GM23248 (cell line): ENCODE results near the gene RTN4R. TPM values are rescaled to one million over a fixed set of nuclear protein-coding genes. Genes with fewer than 3 reads are reported as not detected.

Experiments
- DNase-seq: peaks from one replicate; pipeline ENCODE4 v3.0.0-alpha.2; 2015
- H2AFZ ChIP-seq: fragments of 200-600 bp; sonication (generic); 2 replicates; pipeline ENCODE4 v1.6.1; 2016; ENCODE audit warnings: antibody characterized with exemption
- H3F3A ChIP-seq: fragments of 200-600 bp; sonication (generic); 2 replicates; pipeline ENCODE4 v1.6.1; 2016; ENCODE audit warnings: mild to moderate bottlenecking, antibody characterized with exemption, mixed run types; ENCODE audit not compliant: insufficient read depth
- H3K27ac ChIP-seq: fragments of 200-600 bp; sonication (generic); 2 replicates; pipeline ENCODE4 v1.5.1; 2016; ENCODE audit warnings: mild to moderate bottlenecking
- H3K27me3 ChIP-seq: fragments of 200-600 bp; sonication (generic); replicated peaks from 2 replicates; pipeline ENCODE4 v1.6.1; 2016; ENCODE audit warnings: mild to moderate bottlenecking; ENCODE audit not compliant: insufficient read depth
- H3K36me3 ChIP-seq: fragments of 200-600 bp; sonication (generic); 2 replicates; pipeline ENCODE4 v1.6.1; 2016; ENCODE audit warnings: low read depth, mild to moderate bottlenecking
- H3K4me1 ChIP-seq: fragments of 200-600 bp; sonication (generic); 2 replicates; pipeline ENCODE4 v1.6.1; 2016; ENCODE audit warnings: mild to moderate bottlenecking; ENCODE audit not compliant: insufficient read depth
- H3K4me2 ChIP-seq: fragments of 200-600 bp; sonication (generic); one replicate; pipeline ENCODE4 v1.6.1; 2016; ENCODE audit warnings: mild to moderate bottlenecking; ENCODE audit not compliant: unreplicated experiment
- H3K4me3 ChIP-seq: fragments of 200-600 bp; sonication (generic); 2 replicates; pipeline ENCODE4 v1.5.1; 2016; ENCODE audit warnings: mild to moderate bottlenecking
- H3K79me2 ChIP-seq: fragments of 200-600 bp; sonication (generic); 2 replicates; pipeline ENCODE4 v1.6.1; 2016; ENCODE audit warnings: mild to moderate bottlenecking; ENCODE audit not compliant: insufficient read depth
- H3K9ac ChIP-seq: fragments of 200-600 bp; sonication (generic); 2 replicates; pipeline ENCODE4 v1.6.1; 2016; ENCODE audit warnings: mild to moderate bottlenecking
- H3K9me2 ChIP-seq: fragments of 200-600 bp; sonication (generic); 2 replicates; pipeline ENCODE4 v1.6.1; 2016; ENCODE audit warnings: mixed run types, mild to moderate bottlenecking, moderate library complexity; ENCODE audit not compliant: insufficient read depth
- H3K9me3 ChIP-seq: fragments of 200-600 bp; sonication (generic); one replicate; pipeline ENCODE4 v1.6.1; 2017; ENCODE audit warnings: low read depth
- H4K20me1 ChIP-seq: fragments of 200-600 bp; sonication (generic); 2 replicates; pipeline ENCODE4 v1.6.0; 2016; ENCODE audit not compliant: insufficient read depth
- EZH2 ChIP-seq: fragments of 200-600 bp; sonication (generic); IDR thresholded peaks from 2 replicates; pipeline ENCODE4 v1.6.1; 2018; ENCODE audit warnings: antibody characterized with exemption, mild to moderate bottlenecking; ENCODE audit not compliant: insufficient read depth, poor library complexity, severe bottlenecking
- EZH2phosphoT487 ChIP-seq: fragments of 200-600 bp; sonication (generic); IDR thresholded peaks from 2 replicates; pipeline ENCODE4 v1.6.1; 2018; ENCODE audit warnings: antibody characterized with exemption, moderate library complexity, mild to moderate bottlenecking, low read depth; ENCODE audit not compliant: insufficient read depth
- WGBS, 2 experiments: methylation state at CpG; one replicate each; pipeline ENCODE4 v1.1.6; 2015 to 2017; ENCODE audit warnings: low lambda C conversion rate in 2 of 2, low coverage in 1 of 2; ENCODE audit errors: missing lambda C conversion rate in 2 of 2; 5-methylcytosine and 5-hydroxymethylcytosine counted together
- in situ Hi-C: fragments of 300-500 bp; cut with MboI; formaldehyde crosslinking; loops from 2 replicates; pipeline ENCODE4 v1.15.0; 2020
- polyA plus RNA-seq: library from polyadenylated mRNA; unstranded; fragments of >200 nt; fragmentation: Nextera tagmentation; extraction: Ambion mirVana; gene quantifications from 2 replicates; pipeline ENCODE4 v1.2.1, GENCODE V29; 2016
- total RNA-seq: library from RNA; depleted of rRNA; stranded (reverse); fragments of >200 nt; shearing (Covaris generic); gene quantifications from 2 replicates; pipeline ENCODE4 v1.2.3, GENCODE V29; 2014

RTN4R gene
- total and polyA plus RNA-seq, 2 experiments from 2014 or later: 0.25 TPM; not detected in 1

GRCh38 chr22:20217563-20217962 is 50.6 kb downstream of the RTN4R start:
- no peak overlapping the region for H3K4me3 ChIP-seq
- in situ Hi-C loops: no loop called here
- H3K27ac ChIP-seq: no peak overlapping the region
- H3K4me2 ChIP-seq: no peak overlapping the region
- H3F3A ChIP-seq: no peaks in the 10 kb centered on the region
- H4K20me1 ChIP-seq: no peaks in the 10 kb centered on the region
- no peaks in the 10 kb centered on the region for H3K9me3 ChIP-seq
- H2AFZ ChIP-seq: no peak overlapping the region
- DNase-seq: no peak
- no peak for TF ChIP-seq EZH2phosphoT487
- no peak for TF ChIP-seq EZH2
- H3K27me3 ChIP-seq: peaks cover 5% of the 10 kb centered on the region
- no peaks in the 10 kb centered on the region for H3K9me2 ChIP-seq
- H3K4me1 ChIP-seq: no peaks in the 10 kb centered on the region
- no peaks in the 10 kb centered on the region for H3K36me3 ChIP-seq
- WGBS, 2 experiments: 41 to 42% methylated on average over 3 to 4 of the region's 4 CpGs
- H3K9ac ChIP-seq: no peak overlapping the region
- H3K79me2 ChIP-seq: no peaks in the 10 kb centered on the region

GRCh38 chr22:20216863-20217499 is 51.1 kb downstream of the RTN4R start:
- Histone ChIP-seq H3K4me2 (no peak overlapping the region), H2AFZ (no peak overlapping the region), H3F3A (no peaks in the 10 kb centered on the region), H3K4me3 (no peak overlapping the region), H3K27ac (no peak overlapping the region), H3K9me2 (no peaks in the 10 kb centered on the region), H3K36me3 (no peaks in the 10 kb centered on the region), H3K79me2 (no peaks in the 10 kb centered on the region), H3K27me3 (peaks cover 5% of the 10 kb centered on the region), H3K9ac (no peak overlapping the region), H3K4me1 (no peaks in the 10 kb centered on the region), H3K9me3 (no peaks in the 10 kb centered on the region), H4K20me1 (no peaks in the 10 kb centered on the region)
- 88% methylated on average over 12 of the region's 12 CpGs for WGBS, 2 experiments
- DNase-seq: no peak
- in situ Hi-C loops: no loop called here
- TF ChIP-seq EZH2 (no peak), EZH2phosphoT487 (no peak)

GRCh38 chr22:20215742-20216141 is 52.4 kb downstream of the RTN4R start:
- no peaks in the 10 kb centered on the region for H3K79me2 ChIP-seq
- no peak overlapping the region for H3K27ac ChIP-seq
- no peaks in the 10 kb centered on the region for H3F3A ChIP-seq
- H3K9me3 ChIP-seq: no peaks in the 10 kb centered on the region
- H3K4me3 ChIP-seq: no peak overlapping the region
- 38 to 58% methylated on average over 1 to 4 of the region's 4 CpGs for WGBS, 2 experiments
- peaks cover 5% of the 10 kb centered on the region for H3K27me3 ChIP-seq
- no peaks in the 10 kb centered on the region for H3K4me1 ChIP-seq
- H3K36me3 ChIP-seq: no peaks in the 10 kb centered on the region
- no peak overlapping the region for H3K9ac ChIP-seq
- H3K4me2 ChIP-seq: no peak overlapping the region
- in situ Hi-C loops: no loop called here
- DNase-seq: no peak
- H4K20me1 ChIP-seq: no peaks in the 10 kb centered on the region
- no peak for TF ChIP-seq EZH2
- no peak for TF ChIP-seq EZH2phosphoT487
- H2AFZ ChIP-seq: no peak overlapping the region
- H3K9me2 ChIP-seq: no peaks in the 10 kb centered on the region

GRCh38 chr22:20214853-20215252 is 53.3 kb downstream of the RTN4R start:
- H2AFZ ChIP-seq: no peak overlapping the region
- no peak for TF ChIP-seq EZH2phosphoT487
- no peak for TF ChIP-seq EZH2
- H3K27me3 ChIP-seq: peaks cover 5% of the 10 kb centered on the region
- no peaks in the 10 kb centered on the region for H3K9me3 ChIP-seq
- no peaks in the 10 kb centered on the region for H3F3A ChIP-seq
- H3K36me3 ChIP-seq: no peaks in the 10 kb centered on the region
- H3K9ac ChIP-seq: no peak overlapping the region
- H3K27ac ChIP-seq: no peak overlapping the region
- H4K20me1 ChIP-seq: no peaks in the 10 kb centered on the region
- no peaks in the 10 kb centered on the region for H3K9me2 ChIP-seq
- no peak overlapping the region for H3K4me3 ChIP-seq
- no peak for DNase-seq
- H3K4me2 ChIP-seq: no peak overlapping the region
- 58 to 61% methylated on average over 7 of the region's 7 CpGs for WGBS, 2 experiments
- in situ Hi-C loops: no loop called here
- H3K79me2 ChIP-seq: no peaks in the 10 kb centered on the region
- H3K4me1 ChIP-seq: no peaks in the 10 kb centered on the region
